ENCODE data around the gene RTBDN. TPM values are rescaled to one million over a fixed set of nuclear protein-coding genes. Genes with fewer than 3 reads are reported as not detected.

The RTBDN gene
- total and polyA plus RNA-seq, 2 of the 8 experiments (the other 6 are each of a cell fraction or from before 2014, with no cell fraction given), result 4.0 to 4.8 TPM

GRCh38 chr19:12866416-12867119, 32.2 kb upstream of the RTBDN start (continued):
- TF ChIP-seq, protein P1, sequence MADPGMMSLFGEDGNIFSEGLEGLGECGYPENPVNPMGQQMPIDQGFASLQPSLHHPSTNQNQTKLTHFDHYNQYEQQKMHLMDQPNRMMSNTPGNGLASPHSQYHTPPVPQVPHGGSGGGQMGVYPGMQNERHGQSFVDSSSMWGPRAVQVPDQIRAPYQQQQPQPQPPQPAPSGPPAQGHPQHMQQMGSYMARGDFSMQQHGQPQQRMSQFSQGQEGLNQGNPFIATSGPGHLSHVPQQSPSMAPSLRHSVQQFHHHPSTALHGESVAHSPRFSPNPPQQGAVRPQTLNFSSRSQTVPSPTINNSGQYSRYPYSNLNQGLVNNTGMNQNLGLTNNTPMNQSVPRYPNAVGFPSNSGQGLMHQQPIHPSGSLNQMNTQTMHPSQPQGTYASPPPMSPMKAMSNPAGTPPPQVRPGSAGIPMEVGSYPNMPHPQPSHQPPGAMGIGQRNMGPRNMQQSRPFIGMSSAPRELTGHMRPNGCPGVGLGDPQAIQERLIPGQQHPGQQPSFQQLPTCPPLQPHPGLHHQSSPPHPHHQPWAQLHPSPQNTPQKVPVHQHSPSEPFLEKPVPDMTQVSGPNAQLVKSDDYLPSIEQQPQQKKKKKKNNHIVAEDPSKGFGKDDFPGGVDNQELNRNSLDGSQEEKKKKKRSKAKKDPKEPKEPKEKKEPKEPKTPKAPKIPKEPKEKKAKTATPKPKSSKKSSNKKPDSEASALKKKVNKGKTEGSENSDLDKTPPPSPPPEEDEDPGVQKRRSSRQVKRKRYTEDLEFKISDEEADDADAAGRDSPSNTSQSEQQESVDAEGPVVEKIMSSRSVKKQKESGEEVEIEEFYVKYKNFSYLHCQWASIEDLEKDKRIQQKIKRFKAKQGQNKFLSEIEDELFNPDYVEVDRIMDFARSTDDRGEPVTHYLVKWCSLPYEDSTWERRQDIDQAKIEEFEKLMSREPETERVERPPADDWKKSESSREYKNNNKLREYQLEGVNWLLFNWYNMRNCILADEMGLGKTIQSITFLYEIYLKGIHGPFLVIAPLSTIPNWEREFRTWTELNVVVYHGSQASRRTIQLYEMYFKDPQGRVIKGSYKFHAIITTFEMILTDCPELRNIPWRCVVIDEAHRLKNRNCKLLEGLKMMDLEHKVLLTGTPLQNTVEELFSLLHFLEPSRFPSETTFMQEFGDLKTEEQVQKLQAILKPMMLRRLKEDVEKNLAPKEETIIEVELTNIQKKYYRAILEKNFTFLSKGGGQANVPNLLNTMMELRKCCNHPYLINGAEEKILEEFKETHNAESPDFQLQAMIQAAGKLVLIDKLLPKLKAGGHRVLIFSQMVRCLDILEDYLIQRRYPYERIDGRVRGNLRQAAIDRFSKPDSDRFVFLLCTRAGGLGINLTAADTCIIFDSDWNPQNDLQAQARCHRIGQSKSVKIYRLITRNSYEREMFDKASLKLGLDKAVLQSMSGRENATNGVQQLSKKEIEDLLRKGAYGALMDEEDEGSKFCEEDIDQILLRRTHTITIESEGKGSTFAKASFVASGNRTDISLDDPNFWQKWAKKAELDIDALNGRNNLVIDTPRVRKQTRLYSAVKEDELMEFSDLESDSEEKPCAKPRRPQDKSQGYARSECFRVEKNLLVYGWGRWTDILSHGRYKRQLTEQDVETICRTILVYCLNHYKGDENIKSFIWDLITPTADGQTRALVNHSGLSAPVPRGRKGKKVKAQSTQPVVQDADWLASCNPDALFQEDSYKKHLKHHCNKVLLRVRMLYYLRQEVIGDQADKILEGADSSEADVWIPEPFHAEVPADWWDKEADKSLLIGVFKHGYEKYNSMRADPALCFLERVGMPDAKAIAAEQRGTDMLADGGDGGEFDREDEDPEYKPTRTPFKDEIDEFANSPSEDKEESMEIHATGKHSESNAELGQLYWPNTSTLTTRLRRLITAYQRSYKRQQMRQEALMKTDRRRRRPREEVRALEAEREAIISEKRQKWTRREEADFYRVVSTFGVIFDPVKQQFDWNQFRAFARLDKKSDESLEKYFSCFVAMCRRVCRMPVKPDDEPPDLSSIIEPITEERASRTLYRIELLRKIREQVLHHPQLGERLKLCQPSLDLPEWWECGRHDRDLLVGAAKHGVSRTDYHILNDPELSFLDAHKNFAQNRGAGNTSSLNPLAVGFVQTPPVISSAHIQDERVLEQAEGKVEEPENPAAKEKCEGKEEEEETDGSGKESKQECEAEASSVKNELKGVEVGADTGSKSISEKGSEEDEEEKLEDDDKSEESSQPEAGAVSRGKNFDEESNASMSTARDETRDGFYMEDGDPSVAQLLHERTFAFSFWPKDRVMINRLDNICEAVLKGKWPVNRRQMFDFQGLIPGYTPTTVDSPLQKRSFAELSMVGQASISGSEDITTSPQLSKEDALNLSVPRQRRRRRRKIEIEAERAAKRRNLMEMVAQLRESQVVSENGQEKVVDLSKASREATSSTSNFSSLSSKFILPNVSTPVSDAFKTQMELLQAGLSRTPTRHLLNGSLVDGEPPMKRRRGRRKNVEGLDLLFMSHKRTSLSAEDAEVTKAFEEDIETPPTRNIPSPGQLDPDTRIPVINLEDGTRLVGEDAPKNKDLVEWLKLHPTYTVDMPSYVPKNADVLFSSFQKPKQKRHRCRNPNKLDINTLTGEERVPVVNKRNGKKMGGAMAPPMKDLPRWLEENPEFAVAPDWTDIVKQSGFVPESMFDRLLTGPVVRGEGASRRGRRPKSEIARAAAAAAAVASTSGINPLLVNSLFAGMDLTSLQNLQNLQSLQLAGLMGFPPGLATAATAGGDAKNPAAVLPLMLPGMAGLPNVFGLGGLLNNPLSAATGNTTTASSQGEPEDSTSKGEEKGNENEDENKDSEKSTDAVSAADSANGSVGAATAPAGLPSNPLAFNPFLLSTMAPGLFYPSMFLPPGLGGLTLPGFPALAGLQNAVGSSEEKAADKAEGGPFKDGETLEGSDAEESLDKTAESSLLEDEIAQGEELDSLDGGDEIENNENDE (IDR thresholded peaks at IDR 0.05; ENCODE audit: insufficient replicate concordance, low read length), result no peak
- no peak for TF ChIP-seq HDAC6 (IDR thresholded peaks at IDR 0.05; ENCODE audit: low read depth, low read length)
- no peak for TF ChIP-seq ZNF274 (IDR thresholded peaks at IDR 0.05; ENCODE audit: borderline replicate concordance, extremely low read depth, low read length)
- no peak for TF ChIP-seq HDAC2 (IDR thresholded peaks at IDR 0.05; ENCODE audit: borderline replicate concordance in 1 of 2, low read depth in 2 of 2, low read length in 2 of 2)
- TF ChIP-seq CREB1 (IDR thresholded peaks at IDR 0.05), result no peak
- no peak for TF ChIP-seq CBX8 (IDR thresholded peaks at IDR 0.05; ENCODE audit: borderline replicate concordance, low read depth, low read length)
- TF ChIP-seq, protein P2, sequence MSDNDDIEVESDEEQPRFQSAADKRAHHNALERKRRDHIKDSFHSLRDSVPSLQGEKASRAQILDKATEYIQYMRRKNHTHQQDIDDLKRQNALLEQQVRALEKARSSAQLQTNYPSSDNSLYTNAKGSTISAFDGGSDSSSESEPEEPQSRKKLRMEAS (IDR thresholded peaks at IDR 0.05), result no peak

All from H1 (cell line).